GM21786 (cell line): ENCODE data around the gene DLG2.

ENCODE experiments used
- ATAC-seq: cut with Tn5 transposase; IDR thresholded peaks from one replicate; pipeline ENCODE4 v1.9.1; 2021; ENCODE audit not compliant: unreplicated experiment

The DLG2 gene

DNA sequence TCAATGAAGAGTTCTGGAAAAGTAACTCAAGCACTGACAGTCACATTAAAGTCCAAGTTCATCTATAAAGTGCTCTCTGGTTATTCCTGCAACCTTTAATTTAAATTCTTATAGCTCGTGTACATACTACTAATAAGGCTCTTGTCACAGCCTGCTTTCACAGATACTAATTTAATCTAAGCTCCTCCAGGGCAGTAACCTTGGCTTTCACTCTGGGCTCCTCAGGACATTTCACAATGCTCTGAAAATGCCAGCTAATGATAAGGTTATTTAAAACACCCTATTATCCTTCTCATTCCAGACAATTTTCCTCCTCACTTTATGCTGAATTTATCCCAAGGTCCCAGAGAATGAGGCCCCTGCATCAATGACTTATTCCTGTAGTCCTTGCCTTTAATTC lies 2098.3 kb downstream of the DLG2 start:
- no peak for ATAC-seq

DNA sequence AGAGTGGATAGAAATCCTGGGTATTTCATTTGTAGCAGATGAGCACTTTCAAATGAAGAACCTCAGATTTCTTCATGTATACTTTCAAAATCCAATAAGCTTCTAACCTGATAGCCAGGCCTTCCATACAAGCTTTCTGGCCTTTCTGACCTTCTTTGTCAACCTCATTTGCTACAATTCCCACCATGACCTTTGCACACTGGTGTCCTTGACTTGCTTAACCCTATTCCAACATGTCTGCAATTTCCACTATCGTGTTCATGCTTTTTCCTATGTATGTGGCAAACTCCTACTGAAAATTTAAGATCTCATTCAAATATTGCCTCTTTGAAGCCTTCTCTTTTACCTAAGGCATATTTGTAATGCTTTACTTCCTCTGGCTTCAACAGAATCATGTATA lies 2098.9 kb downstream of the DLG2 start:
- ATAC-seq, result no peak

DNA sequence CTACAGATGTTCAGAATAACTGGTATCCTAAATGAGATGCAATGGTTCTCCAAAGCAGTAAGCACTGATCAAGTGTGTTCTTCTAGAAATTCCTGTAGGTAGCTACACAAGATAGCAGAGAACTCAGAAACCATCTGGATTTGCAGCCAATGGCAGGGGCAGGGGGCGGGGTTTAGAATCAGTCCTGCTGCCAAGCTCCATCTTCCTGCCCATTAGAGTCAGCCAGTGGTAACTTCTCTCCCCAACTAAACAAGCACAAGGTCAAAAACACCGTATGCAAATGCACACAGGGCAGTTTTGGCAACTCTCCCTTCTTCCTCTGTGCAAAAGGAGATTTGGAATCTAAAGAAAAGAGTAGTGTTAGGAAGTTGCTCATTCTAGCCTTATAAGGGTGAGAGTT lies 2103.5 kb downstream of the DLG2 start:
- ATAC-seq, result no peak

DNA sequence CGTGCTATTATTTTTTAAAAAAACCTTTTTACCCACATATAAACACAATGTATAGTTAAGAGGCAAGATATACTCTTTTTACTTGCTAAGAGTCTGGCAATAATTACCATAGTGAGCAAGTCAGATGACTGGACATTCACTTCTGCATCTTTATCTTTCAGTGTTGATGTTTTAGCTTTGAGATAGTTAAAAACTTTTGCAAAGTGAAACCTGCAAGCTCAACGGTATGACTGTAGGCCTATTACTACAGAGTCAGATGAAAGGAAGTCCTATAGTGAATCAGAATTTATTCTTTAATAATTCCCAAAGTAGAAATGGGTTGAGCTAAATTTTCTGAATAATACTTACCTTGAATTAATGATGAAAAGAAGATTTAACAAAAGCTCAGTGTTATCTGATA lies 2104.2 kb downstream of the DLG2 start:
- ATAC-seq, result no peak

GRCh38 chr11:83521647-83522596 lies 2105.2 kb downstream of the DLG2 start:
- no peak for ATAC-seq

GRCh38 chr11:83520849-83521248 lies 2106.3 kb downstream of the DLG2 start:
- no peak for ATAC-seq

DNA sequence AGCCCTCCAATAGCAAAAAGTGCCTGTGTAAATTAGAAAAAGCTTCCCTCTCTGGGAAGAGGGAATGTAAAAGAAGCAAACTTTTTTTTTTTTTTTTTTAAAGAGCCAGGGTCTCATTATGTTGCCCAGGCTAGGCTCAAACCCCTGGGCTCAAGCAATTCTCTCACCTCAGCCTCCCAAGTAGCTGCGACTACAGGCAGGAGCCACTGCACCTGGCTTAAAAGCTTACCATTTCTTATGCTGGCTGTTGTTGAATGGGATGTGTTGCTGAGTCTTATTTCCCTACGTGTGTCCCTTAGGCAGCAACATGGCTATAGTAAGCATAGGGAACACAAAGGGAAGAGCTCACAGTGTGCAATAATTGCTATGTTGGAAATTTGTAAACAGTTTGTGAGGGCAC lies 2115.5 kb downstream of the DLG2 start:
- ATAC-seq, result no peak

- no peak for ATAC-seq
These were observed 2116.3 kb downstream of the DLG2 start for GRCh38 chr11:83510530-83511460.

DNA sequence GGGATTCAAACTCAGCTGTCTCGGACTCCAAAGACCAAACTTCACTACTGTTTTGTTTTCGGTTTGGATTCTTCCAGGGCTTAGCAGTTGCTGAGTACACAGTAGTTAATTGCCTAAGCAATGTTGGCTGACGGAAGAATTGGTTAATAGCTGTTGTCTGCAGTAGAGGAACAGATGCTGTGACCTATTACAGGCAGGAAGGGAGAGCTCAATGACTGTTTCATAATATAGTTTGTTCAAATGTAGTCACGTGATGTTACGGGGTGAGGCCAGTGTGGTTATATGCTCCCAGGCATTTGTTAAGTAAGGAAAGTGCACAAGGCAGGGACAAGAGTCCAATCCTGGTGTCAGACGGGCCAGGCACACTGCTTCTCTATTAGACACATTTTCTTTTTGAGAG lies 2118.3 kb downstream of the DLG2 start:
- ATAC-seq, result no peak

GRCh38 chr11:83502041-83502440 lies 2125.1 kb downstream of the DLG2 start:
- ATAC-seq, result no peak

DNA sequence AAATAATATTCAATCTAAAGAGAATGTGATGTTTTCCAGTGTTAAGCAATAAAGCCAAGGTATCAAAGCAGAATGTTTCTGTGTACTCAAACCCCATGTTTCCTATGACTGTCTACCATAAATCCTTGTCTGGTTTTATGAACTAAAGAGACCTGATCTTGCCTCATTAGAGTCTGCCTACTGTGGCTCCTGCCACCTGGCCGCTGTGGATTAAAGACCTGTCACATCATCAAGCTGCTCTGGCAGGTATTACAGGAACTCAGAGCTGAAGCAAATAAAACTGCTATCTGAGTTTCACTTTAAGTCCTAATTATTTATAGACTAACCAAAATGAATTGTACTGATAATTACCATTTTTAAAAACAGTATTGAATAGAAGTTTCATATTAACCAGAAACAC lies 2133.2 kb downstream of the DLG2 start:
- ATAC-seq, result no peak

- ATAC-seq, result no peak
These were observed 2134.1 kb downstream of the DLG2 start for GRCh38 chr11:83493034-83493433.

DNA sequence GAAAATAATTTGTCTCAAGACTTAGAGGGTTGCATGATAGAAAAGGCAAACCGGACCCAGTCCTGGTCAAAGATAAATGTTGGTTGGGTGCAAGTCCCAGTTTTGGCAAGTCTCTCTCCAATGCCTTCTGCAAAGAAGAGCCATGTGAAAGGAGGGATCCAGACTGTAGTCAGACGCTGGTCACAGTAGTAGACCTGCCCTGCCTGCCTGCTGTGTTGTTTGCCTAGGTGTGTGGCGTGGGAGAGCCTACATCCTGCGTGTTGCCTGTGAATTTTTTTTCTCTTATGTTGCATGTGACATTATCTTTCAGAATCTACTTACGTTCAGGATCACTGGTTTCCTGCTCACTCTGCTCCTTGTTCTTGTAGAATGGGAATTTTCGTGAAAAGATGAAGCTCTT lies 2143.3 kb downstream of the DLG2 start:
- ATAC-seq, result no peak

GRCh38 chr11:83480811-83481210 lies 2146.3 kb downstream of the DLG2 start:
- ATAC-seq, result no peak

- no peak for ATAC-seq
These were observed 2146.9 kb downstream of the DLG2 start for GRCh38 chr11:83480251-83480650.

DNA sequence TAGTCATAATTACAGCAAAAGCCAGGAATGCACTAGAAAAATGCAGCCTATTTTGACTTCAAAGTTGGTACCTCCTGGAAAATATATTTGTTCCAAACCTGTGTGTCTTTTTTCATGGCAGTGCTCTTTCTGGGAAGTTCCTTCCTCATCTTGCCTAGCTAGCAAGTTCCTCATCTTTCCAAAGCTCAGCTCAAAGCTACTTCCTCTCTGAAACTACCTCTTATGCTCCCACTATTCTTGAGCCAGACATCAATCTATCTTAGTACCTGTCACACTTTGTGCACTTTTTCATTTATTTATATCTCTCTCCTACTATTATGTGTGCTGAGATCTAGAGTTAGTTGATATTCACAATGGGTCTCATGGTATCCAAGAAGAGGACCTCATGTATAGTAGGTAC lies 2149.4 kb downstream of the DLG2 start:
- no peak for ATAC-seq

GRCh38 chr11:83475760-83476159 lies 2151.4 kb downstream of the DLG2 start:
- ATAC-seq, result no peak

DNA sequence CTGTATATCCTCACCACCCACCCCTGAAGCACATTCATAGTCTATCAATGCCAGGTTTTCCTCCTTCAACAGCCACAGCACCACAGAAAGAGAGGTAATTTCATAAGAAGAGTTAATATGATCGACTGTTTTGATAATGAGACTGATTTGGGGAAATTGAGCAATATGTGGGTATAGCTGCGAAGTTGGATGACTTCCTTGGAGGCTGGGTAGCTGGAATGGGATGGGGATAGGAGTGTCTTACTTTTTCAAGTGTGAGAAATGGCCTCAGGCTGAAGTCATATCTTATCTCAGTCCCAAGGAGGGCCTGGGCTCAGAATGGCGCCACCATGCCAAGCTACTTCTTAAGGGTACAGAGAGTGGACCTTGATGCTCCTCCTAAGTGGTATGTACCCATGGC lies 2153.4 kb downstream of the DLG2 start:
- ATAC-seq, result no peak

GRCh38 chr11:83472806-83473205 lies 2154.3 kb downstream of the DLG2 start:
- ATAC-seq, result no peak

DNA sequence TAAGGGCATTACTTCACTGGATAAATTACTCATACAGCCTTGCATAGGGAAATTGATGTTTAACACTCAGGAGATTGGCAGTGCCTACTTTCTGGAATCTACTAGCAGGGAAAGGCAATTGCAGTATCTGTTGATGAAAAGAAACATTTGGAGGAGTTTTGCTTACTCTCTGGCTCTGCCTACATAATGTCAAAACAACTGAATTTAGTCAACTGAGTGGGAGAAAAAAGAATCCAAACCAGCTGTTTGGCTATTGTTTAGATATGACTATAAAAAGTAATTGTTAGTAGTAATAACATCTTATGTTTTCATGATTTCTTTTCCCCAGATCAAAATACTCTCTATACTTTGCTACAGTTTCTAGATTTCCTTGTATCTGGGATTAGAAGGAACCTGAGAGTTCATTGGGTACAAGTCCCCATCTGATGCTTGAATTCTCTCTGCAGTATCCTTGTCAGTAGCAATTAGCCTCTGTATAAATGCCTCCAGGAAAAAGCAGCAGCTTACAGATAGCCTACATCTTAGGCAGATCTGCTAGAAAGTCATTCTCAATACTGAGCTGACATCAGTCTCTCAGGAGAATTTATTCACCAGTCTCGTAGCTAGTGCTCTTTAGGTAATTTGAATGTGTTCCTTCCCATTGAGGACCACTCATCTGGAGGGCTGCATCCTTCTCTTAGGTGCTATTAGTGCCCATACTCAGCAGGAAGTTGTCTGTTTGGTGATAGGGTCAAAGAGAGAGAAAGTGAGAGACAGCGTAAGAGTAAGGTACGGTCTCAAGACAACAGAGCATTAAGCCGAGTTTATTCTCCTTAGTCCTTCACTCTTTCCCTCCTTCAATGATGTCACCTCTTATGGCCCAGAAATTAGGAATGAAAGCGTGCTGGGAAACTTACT lies 2155.1 kb downstream of the DLG2 start:
- ATAC-seq, result no peak

DNA sequence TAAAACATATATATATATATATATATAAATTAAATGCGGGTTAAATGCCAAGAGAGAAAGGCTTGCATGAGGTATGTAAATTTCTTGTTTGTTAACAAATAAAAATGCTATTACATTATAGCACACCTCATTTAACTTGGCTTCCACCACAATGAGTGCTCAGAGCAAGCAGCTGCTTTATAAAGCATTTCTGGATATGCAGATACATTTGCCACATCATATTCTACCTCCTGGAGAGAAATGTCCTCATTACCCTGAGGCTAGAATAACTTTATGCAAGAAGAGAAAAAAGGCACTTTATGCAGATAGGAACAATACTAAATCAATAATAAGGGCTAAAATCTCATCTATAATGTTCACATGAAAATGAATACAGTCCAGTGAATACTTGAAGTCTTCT lies 2159.3 kb downstream of the DLG2 start:
- no peak for ATAC-seq
